MM.1S (cell line): ENCODE results near the gene GTF3C4.
"Not testable (repeated sequence)": the region's sequence is repeated elsewhere in the genome, so short reads cannot be mapped to it uniquely, and the experiment has no call there.

Experiments
- DNase-seq: peaks from one replicate; pipeline ENCODE4 v3.0.0-alpha.2; 2015
- H2AFZ ChIP-seq: fragments of 300-600 bp; sonication (generic); 2 replicates; pipeline ENCODE4 v1.6.0; 2016; ENCODE audit warnings: antibody characterized with exemption, low read length
- H3F3A ChIP-seq: fragments of 300-600 bp; sonication (generic); 2 replicates; pipeline ENCODE4 v1.6.1; 2016; ENCODE audit warnings: mild to moderate bottlenecking, antibody characterized with exemption, low read length, moderate library complexity, mixed read lengths; ENCODE audit not compliant: insufficient read depth
- H3K27ac ChIP-seq: fragments of 300-600 bp; sonication (generic); 2 replicates; pipeline ENCODE4 v1.5.1; 2016; ENCODE audit warnings: mild to moderate bottlenecking, low read length
- H3K27me3 ChIP-seq: fragments of 300-600 bp; sonication (generic); replicated peaks from 2 replicates; pipeline ENCODE4 v1.6.0; 2016; ENCODE audit warnings: low read length; ENCODE audit not compliant: insufficient read depth
- H3K36me3 ChIP-seq: fragments of 300-600 bp; sonication (generic); replicated peaks from 2 replicates; pipeline ENCODE4 v1.6.1; 2016; ENCODE audit warnings: mild to moderate bottlenecking, low read length, mixed read lengths; ENCODE audit not compliant: insufficient read depth
- H3K4me1 ChIP-seq: fragments of 300-600 bp; sonication (generic); 2 replicates; pipeline ENCODE4 v1.6.1; 2016; ENCODE audit warnings: low read length, mixed read lengths
- H3K4me2 ChIP-seq: fragments of 300-600 bp; sonication (generic); 2 replicates; pipeline ENCODE4 v1.6.0; 2016; ENCODE audit warnings: low read depth, low read length
- H3K4me3 ChIP-seq: fragments of 300-600 bp; sonication (generic); 2 replicates; pipeline ENCODE4 v1.5.1; 2016; ENCODE audit warnings: low read length, mixed read lengths
- H3K79me2 ChIP-seq: fragments of 300-600 bp; sonication (generic); 2 replicates; pipeline ENCODE4 v1.6.1; 2016; ENCODE audit warnings: mixed run types, low read length, mixed read lengths
- H3K9ac ChIP-seq: fragments of 300-600 bp; sonication (generic); 2 replicates; pipeline ENCODE4 v1.6.1; 2016; ENCODE audit warnings: low read length, mixed read lengths
- H3K9me2 ChIP-seq: fragments of 300-600 bp; sonication (generic); replicated peaks from 2 replicates; pipeline ENCODE4 v1.6.1; 2016; ENCODE audit warnings: mild to moderate bottlenecking, low read length, mixed read lengths; ENCODE audit not compliant: insufficient read depth
- H3K9me3 ChIP-seq: fragments of 300-600 bp; sonication (generic); replicated peaks from 2 replicates; pipeline ENCODE4 v1.6.1; 2016; ENCODE audit warnings: mild to moderate bottlenecking, low read length, mixed read lengths; ENCODE audit not compliant: insufficient read depth
- H4K20me1 ChIP-seq: fragments of 300-600 bp; sonication (generic); 2 replicates; pipeline ENCODE4 v1.6.1; 2016; ENCODE audit warnings: mild to moderate bottlenecking, low read length, moderate library complexity, mixed read lengths; ENCODE audit not compliant: insufficient read depth
- CTCF ChIP-seq: fragments of 300-600 bp; sonication (generic); IDR thresholded peaks from 2 replicates; pipeline ENCODE4 v1.5.1; 2016; ENCODE audit warnings: antibody characterized with exemption, low read length, mixed read lengths
- EZH2 ChIP-seq: fragments of 300-600 bp; sonication (generic); optimal IDR thresholded peaks from 2 replicates; pipeline ENCODE3; 2017; ENCODE audit warnings: low read depth, mild to moderate bottlenecking, antibody characterized with exemption, low read length, mixed read lengths
- EZH2phosphoT487 ChIP-seq: fragments of 300-600 bp; sonication (generic); IDR thresholded peaks from 2 replicates; pipeline ENCODE4 v1.6.1; 2018; ENCODE audit warnings: antibody characterized with exemption, low read length

GTF3C4 gene

GRCh38 chr9:132708239-132708638, 38.0 kb downstream of the GTF3C4 start:
- no peak overlapping the region for H3K27ac ChIP-seq
- H3K36me3 ChIP-seq = no peaks in the 10 kb centered on the region
- no peaks in the 10 kb centered on the region for H3K9me2 ChIP-seq
- no peaks in the 10 kb centered on the region for H3F3A ChIP-seq
- TF ChIP-seq CTCF = no peak
- no peak for TF ChIP-seq EZH2phosphoT487
- TF ChIP-seq EZH2 = no peak
- H3K4me2 ChIP-seq = no peak overlapping the region
- H3K9me3 ChIP-seq = no peaks in the 10 kb centered on the region
- H2AFZ ChIP-seq = no peak overlapping the region
- H4K20me1 ChIP-seq = no peaks in the 10 kb centered on the region
- H3K27me3 ChIP-seq = peaks cover 53% of the 10 kb centered on the region
- H3K9ac ChIP-seq = no peak overlapping the region
- no peaks in the 10 kb centered on the region for H3K4me1 ChIP-seq
- no peaks in the 10 kb centered on the region for H3K79me2 ChIP-seq
- DNase-seq = no peak
- no peak overlapping the region for H3K4me3 ChIP-seq

- Histone ChIP-seq H3K9ac (no peak overlapping the region), H4K20me1 (no peaks in the 10 kb centered on the region), H3K9me3 (no peaks in the 10 kb centered on the region), H2AFZ (no peak overlapping the region), H3K4me3 (no peak overlapping the region), H3F3A (no peaks in the 10 kb centered on the region), H3K27me3 (peaks cover 55% of the 10 kb centered on the region), H3K9me2 (no peaks in the 10 kb centered on the region), H3K4me1 (no peaks in the 10 kb centered on the region), H3K4me2 (no peak overlapping the region), H3K27ac (no peak overlapping the region), H3K36me3 (no peaks in the 10 kb centered on the region), H3K79me2 (no peaks in the 10 kb centered on the region)
- TF ChIP-seq EZH2phosphoT487 = no peak
- DNase-seq = no peak
Observed at GRCh38 chr9:132708769-132709430, 38.6 kb downstream of the GTF3C4 start.

- Histone ChIP-seq H3K27me3 (peaks cover 59% of the 10 kb centered on the region), H4K20me1 (no peaks in the 10 kb centered on the region)
Observed at GRCh38 chr9:132710333-132710732, 40.1 kb downstream of the GTF3C4 start.

GRCh38 chr9:132711152-132711551, 40.9 kb downstream of the GTF3C4 start:
- not testable (repeated sequence) for H3K36me3 ChIP-seq, H3K9me2 ChIP-seq, H3K27ac ChIP-seq, H3K9me3 ChIP-seq, H3K4me3 ChIP-seq, H3F3A ChIP-seq, H3K4me1 ChIP-seq, H3K79me2 ChIP-seq, H2AFZ ChIP-seq, H4K20me1 ChIP-seq, H3K9ac ChIP-seq, DNase-seq, H3K4me2 ChIP-seq
- peaks cover 62% of the 10 kb centered on the region for H3K27me3 ChIP-seq

More at GRCh38 chr9:132710333-132710732, 40.1 kb downstream of the GTF3C4 start:
- Histone ChIP-seq H3K9ac (no peak overlapping the region), H3F3A (no peaks in the 10 kb centered on the region), H3K9me2 (no peaks in the 10 kb centered on the region), H3K9me3 (no peaks in the 10 kb centered on the region), H3K79me2 (no peaks in the 10 kb centered on the region), H3K4me2 (no peak overlapping the region), H3K36me3 (no peaks in the 10 kb centered on the region), H2AFZ (no peak overlapping the region), H3K4me1 (no peaks in the 10 kb centered on the region), H3K4me3 (no peak overlapping the region), H3K27ac (no peak overlapping the region)
- DNase-seq = no peak
- TF ChIP-seq CTCF = no peak
- no peak for TF ChIP-seq EZH2phosphoT487
- no peak for TF ChIP-seq EZH2
